ENCODE data around the gene SLC10A3.
A peak's percentile ranks its signal among the peaks of the same experiment; 100 is the strongest.
"Not testable (repeated sequence)": the region's sequence is repeated elsewhere in the genome, so short reads cannot be mapped to it uniquely, and the experiment has no call there.

The SLC10A3 gene

DNA sequence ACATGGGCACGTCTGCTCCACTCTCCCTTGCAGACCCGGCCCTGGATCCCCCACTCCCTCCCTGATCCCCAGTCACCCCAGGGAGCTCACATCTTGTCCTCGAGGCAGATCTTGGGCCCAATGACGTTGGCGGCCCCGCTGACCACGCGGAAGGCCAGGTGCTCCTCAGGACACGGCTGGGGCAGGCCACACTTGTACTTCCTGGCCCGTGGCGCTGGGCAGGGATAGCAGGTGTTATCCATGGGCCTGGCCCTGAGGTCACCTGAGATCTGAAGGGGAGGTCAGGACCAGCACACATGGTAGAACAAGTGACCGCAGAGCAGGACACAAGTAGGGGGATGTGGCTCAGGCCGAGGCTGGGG lies 17.9 kb upstream of the SLC10A3 start:
- no peak for DNase-seq

DNA sequence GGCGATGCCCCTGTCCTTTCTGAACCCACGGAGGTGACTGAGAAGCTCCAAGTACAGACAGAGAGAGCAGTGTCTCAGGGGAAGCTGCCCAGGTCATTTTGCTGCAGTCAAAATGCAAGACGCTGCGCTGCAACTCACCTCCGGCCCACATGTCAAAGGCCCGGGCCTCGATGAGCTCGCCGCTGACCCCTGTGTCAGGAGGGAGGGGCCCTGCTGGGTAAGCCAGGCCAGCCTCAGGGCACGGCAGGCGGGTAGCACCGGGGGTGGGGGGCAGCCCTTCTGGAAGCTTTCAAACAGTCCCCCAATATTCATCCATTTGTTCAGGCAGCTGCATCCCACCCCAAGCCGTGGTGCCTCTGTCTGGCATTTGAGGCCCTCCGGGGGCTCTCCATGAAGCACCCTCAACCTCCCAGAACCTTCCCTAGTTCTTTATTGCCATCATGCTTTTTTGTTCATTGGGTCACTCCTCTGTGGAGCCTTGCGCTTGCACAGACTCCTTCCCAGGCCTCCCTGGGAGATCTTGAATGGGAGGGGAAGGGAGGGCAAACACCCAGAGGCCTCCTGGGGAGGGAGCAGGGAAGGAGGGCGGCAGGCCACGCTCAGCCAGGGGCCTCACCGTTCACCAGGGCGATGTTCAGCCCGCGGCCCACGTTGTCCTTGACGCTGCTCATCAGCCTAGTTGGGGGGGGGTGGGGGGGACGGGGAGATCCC lies 17.4 kb upstream of the SLC10A3 start:
- DNase-seq: no peak

DNA sequence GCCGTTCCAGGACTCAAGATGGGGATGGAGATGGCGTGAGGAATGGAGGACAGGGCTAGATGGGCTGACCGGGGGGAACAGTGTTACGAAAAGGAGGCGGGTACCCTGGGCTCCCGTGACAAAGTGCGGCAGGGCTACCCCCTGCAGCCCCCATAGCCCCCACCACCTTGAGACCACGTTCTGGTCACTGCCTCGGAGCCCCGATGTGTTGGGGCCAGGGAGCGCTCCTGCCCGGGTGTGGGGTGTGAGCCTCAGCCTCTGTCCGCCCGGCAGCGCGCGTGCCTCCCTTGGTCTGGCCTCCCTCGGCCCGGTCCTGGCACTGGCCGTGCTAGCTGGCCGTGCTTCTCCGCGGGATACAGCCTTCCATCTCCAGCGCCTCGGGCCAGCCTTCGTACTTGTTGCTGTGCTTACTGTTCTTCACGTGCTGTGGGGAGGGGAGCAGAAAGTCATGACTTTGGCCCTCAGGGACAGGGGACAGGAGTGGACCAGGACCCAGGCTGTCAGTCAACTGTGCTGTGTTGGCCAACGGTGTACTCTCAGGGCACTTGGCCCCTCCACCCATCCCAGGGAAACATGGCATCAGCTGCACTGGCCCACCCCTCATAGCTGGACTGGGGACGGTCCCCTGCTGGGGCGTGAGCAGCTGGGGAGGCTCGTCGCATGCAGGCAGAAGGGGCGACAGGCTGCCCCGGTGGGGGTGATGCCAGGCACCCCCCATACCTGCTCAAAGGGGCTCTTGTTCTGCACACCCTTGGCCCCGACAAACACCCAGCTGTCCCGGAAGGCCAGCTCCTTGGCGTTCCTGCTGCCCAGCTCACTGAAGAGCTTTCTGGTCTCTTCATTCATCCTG lies 16.3 kb upstream of the SLC10A3 start:
- DNase-seq: no peak

DNA sequence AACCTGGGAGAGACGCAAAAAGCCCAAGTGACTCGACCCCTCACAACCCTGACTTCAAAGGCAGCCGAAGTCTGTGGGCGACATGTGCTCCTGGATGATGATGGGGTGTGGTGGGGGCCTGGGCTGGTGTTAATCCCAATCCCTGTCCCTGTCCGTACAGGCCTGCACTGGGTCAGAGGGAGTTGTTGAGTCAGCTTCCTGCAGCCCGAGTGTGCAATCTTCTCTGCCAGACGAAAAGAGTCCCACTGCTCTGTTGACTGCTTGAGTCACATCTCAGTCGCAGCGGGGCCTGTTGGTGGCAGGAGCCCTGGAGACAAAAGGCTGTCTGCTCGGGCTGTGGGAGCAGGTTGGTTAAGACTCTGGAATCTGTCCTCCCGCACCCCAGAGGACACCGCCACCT lies 15.3 kb upstream of the SLC10A3 start:
- DNase-seq: no peak

DNA sequence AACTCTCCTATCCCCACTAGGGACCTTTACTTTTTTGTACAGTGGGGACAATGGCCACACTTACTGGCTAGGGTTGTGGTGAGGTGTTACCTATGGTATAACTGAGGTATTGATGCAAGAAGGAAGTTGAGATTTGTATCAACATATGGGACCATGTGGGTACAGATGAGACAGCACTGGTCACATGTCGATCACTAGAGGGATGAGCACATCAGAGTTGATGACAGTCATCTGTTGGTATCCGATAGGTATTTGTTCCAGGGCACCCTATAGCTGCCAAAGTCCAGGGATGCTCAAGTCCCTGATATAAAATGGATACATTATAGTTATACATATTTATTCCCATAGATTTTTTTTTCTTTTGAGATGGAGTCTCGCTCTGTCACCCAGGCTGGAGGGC lies 12.6 kb upstream of the SLC10A3 start:
- no peak for DNase-seq

DNA sequence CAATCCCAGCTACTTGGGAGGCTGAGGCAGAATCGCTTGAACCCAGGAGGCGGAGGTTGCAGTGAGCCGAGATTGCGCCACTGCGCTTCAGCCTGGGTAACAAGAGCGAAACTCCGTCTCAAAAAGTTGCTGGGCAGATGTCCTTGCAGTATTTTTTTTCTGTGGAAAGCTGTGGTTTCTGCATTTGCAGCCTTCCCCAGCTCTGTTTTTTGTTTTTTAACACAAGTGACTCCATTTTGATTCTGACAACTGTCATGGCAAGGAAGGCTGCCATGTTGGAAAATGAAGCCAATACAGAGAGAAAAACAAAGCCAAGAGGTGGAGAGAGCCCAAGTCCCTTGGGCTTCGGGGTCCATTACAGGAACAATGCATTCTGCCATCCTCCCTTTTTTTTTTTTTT lies 11.7 kb upstream of the SLC10A3 start:
- no peak for DNase-seq

DNA sequence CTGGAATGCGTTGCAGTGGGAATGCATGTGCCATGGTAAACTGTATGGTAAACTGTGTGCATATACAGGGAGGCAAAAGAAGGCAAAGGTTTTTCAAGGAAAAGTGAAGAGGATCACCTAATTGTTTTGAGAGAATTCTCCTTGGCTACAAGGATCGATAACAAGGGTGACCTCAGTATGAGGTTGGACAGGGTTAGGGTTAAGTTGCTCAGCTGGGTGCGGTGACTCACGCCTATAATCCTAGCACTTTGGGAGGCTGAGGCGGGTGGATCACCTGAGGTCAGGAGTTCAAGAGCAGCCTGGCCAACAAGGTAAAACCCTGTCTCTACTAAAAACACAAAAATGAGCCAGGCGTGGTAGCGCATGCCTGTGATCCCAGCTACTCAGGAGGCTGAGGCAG lies 11.0 kb upstream of the SLC10A3 start:
- not testable (repeated sequence) for DNase-seq

DNA sequence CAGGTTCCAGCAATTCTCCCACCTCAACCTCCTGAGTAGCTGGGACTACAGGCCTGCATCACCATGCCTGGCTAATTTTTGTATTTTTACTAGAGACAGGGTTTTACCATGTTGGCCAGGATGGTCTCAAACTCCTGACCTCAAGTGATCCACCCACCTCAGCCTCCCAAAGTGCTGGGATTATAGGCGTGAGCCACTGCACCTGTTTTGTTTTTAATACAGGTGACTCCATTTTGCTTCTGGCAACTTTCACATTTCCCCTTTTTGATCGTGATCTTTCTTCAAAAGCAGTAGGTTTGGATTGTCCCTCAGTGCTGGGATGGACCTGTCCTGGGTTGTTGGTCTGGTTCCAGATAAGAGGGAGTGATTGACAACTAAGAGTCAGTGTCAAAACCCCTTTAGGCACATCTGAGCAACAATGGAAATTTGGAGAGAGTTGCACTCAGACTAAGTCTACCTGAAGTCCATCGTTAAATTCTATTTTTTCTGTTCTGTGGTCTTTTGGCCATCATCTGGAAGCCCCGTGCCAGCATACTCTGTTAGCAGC lies 6.2 kb upstream of the SLC10A3 start:
- not testable (repeated sequence) for DNase-seq

DNA sequence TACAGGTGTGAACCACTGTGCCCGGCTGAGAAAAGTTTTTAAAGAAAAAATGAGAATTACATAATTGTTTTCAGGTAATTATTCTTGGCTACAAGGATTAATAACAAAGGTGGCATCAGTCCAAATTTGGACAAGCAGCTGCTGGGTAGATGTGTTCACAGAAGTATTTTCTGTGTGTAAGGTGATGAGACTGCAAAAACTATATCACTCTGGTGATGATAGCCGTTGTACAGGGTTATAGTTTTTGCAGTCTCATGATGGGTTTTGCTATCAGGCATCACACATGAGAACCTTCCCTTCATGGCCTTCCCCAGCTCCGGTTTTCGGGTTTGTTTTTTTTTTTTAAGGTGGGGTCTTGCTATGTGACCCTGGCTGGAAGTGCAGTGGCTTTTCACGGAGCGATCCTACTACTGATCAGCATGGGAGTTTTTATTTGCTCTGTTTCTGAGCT lies 5.1 kb upstream of the SLC10A3 start:
- DNase-seq: no peak

DNA sequence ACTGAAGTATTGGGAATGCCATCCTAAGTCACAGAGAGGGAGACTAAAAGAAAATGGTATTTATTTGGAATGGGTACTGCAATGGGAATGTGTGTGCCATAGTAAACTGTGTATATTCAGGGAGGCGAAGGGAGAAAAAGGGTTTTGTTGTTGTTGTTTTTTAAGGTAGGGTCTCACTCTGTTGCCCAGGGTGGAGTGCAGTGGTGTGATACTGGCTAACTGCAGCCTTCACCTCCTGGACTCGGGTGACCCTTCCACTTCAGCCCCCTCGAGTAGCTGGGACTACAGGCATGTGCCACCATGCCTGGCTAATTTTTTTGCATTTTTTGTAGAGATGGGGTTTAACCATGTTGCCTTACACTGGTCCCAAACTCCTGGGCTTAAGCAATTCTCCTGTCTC lies 4.3 kb upstream of the SLC10A3 start:
- DNase-seq: no peak

DNA sequence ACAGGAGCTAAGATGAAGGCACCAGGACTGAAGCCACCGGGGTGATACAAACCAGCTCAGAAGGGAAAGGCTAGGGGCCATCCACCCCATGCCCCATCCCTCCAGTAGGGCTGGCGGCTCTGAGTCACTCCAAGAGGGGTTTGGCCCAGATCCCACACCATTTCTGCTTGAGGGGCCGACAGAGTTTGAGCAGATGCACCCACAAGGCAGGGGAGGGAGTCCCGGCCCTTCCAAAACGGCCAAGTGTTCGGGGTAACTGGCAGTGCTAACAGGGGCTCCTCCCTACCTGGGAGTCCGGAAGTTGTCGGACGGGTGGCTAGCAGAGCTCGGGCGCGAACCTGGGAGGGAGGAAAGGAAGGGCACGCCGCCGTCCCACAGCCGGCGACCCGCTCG lies 412 bp downstream of the SLC10A3 start:
- DNase-seq: no peak

DNA sequence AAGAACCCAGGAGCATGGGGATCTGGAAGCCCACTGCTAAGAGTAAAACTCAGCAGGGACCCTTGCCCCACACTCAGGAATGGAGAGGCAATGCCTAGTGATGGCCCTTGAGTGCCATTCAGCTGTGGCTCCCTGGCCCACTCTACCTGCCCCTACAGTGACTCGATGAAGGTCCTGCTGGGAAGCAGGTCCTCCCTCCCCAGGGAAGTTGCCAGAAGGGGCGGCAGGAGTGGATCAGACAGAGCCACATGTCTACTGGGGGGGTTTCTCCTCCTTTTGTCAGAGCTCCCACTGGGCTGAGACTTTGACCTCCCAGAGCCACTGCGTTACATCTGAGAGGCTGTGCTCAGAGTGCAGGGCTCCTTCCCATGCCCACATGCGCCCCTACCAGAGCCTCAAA lies 1.2 kb downstream of the SLC10A3 start:
- no peak for DNase-seq

DNA sequence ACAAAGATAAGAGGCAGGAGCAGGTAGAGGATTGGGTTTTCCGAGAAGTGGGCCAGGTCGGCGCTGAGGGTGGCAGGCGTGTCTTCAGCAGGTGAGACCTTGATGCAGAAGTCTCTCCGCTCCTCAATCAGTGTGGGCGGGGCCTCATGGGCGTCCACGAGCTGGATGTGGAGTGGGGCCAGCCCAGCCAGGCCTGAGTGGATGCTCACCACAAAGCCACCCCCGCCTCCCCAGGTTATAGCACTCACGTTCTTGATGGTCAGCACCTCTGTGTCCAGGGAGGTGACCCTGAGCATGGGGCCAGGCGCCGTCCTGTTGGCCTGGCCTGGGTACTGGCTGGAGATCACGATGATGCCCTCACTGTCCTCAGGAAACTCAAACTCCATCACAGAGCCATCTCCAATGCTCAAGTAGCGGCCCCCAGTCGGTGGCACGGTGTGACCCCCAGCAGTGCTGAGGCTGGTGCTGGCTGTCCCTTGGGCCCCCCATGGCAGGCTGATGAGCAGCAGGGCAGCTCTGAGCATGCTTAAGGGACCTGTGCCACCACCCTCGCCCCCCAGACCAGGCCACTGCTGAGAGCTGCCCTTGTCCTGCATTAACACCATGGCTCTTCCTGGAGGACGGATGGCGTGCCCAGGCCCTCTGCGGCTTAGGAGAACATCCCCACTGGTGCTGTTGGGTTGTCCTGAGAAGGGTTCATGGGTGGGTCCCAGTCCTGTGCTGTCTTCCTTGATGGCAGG lies 1.9 kb downstream of the SLC10A3 start:
- DNase-seq: no peak

DNA sequence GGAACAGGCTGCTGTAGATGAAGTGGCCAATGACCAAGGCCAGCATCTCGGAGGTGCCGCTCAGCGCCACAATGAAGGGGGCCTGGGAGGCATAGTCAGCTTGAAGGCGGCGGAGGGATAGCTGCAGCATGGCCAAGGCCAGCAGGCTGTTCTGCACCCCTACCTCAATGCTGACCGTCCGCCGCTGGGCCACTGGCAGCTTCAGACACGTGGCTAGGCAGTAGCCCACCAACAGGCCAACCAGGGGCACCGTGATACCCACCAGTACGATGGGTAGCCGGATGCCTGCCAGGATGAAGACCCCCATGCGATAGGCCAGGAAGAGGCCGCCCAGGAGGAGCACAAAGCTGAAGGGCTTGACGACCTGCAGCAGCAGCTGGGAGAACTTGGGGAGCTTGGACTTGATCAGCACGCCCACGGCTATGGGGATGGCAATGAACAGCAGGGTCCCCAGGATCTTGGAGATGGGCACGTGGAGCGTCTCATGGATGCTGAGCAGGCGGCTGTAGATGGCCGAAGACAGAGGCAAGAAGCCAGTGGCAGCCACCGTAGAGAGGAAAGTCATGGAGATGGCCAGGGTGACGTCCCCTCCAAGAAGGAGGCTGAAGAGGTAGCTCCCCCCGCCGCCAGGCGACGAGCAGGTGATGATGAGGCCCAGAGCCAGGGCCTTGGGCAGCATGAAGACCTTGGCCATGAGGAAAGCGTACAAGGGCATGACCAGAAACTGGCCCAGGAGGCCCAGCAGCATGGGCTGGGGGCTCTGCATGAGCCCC lies 2.7 kb downstream of the SLC10A3 start:
- DNase-seq: no peak

DNA sequence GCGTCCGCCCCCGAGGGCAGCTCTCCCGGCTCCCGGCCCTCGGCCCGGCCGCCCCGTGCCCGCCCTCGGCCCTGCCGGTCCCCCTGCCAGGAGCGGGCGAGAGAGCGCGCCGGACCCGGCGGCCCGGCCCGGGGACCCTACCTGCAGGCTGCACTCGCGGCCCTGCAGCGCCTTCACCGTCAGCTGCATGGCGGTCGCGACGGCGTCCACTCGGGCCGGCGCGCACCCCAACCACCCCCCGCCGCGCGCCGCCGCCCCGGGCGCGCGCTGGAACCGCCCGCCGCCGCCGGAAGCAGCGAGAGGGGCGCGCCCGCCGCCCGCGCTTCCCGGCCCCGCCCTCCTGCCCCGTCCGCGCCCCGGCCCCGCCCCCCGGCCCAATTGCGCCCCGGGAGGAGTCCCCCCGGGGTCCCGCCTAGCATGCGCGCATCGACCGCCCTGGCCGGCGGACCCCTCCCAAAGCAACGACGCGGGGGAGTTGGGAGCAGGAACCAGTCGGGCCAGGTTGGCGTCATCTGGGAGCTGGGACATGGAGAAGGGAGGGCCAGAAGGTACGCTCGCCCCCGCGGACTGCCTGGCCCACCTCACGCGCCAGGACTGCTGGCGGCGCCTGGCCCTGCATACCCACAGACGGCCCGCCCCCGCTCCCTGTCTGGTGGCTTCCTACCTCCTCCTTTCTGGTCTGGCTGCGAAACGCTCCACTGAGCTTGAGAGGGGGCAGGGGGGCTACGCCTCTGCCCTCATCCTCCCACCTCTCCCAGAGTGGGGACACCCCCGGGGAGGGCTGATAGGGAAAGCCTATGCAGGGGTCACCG lies 3.8 kb downstream of the SLC10A3 start, which contains the start of gene UBL4A:
TSS of gene UBL4A (minus strand) at position 220 of the 812 bp plus-strand sequence. CDS start at position 189, 31 bp downstream.
- DNase-seq: peak; percentile 21

DNA sequence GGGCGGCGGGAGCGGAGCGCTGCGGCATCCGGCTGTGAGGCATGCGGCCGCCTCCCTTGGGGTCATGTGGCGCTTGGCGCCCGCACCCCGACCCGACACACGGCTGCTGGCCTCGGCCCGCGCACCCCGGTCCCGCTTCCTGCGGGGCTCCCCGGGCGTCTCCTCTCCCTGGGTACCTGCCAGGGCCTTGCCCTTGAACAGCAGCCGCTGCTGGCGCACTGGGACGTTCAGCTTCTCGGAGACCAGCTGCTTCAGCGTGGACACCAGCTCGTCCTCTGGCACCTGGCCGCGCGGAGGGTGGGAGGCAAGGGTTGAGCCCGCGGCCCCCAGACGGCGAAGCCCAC lies 4.4 kb downstream of the SLC10A3 start:
- DNase-seq: no peak

DNA sequence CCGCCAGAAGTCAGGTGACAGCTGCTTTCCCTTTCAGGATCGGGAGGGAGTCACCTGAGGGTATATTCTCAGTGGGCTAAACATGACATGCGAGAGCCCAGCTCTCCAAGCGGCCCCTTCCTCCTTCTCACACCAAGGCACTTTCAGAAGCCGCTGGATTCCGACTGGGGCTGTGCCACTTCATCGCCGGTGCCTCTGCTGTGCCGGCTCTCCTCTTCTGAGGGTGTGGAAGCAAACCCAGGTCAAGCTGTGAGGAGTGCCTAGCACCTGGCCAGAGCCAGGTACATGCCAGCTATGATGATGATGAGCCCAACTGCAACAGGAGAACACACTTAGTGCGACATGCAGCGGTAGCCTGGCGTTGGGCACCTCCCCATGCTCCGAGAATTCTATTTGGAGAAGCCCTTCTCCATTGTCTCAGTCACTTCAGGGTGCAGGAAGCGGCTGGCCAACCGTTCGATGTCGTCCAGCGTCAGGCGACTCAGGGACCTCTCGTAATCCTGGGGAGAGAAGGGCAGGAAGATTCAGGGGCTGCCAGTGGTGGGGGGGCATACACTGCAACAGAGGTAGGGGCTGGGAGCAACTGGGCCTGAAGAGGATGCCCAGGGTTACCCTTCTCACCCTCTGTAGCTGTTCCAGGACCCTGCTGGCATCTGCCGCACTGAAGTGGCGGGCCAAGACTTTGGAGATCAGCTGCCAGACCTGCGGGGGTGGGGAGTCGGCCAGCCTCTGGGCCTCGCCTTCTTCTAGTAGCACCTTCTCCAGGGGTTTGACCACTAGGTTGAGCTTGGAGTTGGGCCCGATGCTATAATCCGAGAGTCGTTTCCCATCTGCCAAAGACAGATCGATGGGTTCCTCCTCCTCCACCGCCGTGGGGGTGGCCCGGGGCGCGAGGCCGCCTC lies 5.0 kb downstream of the SLC10A3 start:
- DNase-seq: no peak

DNA sequence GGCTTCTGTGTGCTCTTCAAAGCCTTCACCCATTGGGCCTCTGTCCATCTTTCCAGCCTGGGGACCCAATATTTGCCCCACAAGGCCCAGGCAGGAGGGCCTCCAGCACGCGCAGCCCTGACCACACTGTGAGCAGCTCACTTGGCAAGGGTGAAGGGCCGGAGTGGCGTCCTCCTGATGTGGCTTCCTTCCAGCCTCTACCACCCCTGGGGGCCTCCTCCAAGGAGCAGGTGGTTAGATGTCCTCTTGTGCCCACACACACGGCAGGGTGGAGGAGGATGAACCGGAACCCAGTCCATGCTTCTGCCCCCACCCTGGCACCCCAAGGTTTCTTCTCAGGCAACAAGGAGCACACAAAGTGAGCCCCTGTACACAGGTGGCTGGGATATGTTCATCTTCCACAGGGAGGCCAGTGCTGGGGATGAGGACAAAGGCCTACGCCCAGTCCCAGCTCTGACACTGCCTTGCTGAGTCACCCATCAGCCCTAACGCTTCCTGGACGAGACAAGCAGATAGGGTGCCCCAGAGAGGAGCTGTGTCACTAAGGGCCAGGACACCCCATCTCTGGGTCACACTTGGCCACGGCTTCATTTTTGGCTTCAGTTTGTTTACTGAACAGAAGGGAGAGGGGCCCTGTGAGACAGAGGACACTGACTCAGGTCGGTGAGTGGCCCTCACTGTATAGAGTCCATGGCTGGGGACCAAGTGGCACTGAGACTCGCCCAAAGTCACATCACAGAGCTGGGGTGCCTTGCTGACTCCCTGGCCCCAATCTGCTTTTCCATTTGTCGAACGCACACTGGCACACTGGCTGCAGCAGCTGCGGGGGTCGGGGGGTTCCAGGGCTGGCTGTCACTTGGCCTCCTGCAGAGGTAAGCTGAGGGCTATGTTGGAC lies 5.9 kb downstream of the SLC10A3 start:
- no peak for DNase-seq

DNA sequence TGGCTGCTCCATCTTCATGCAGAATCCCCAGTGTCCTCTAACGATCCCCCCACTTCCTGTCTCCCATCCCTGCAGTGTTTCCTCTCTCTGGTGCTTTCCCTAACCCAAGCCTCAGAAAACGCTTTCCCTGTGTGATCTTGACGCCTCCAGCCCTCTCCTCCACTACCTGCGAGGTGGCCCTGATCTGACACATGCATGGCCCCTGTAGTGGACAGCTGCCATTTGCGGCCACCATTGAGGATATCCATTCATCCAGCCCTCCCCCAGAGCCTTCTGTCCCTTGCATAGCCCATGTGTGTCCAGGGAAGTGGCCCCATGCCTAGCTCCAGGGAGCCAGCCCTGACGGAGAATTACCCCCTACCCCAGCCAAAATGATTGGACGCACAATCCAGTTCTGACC lies 7.1 kb downstream of the SLC10A3 start:
- no peak for DNase-seq

DNA sequence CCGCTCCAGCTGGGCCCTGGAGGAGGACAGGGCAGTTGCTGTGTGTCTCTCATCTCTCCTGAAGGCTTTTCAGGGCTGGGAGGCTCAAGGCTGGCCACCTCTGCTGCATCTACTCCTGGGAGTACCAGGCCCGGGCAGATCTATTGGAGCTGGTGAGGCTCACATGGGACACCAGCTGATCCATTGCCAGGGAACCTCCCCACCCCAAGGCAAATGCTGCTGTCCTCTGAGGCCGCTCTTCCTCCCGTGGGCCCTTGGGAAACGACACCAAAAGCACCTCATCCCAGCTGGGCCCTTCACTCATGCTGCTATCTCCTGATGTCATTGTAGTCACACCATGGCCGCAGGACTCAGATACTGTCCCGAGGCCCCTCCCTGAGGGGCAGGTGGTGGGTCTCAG lies 7.6 kb downstream of the SLC10A3 start:
- no peak for DNase-seq
